Activated naive CD8-positive, alpha-beta T cell treated with anti-CD3 and anti-CD28 coated beads for 36 hours (primary cell): ENCODE measurements around the gene RHBDF1. TPM values are rescaled to one million over a fixed set of nuclear protein-coding genes. Genes with fewer than 3 reads are reported as not detected.
A peak's percentile ranks its signal among the peaks of the same experiment; 100 is the strongest.
"Not testable (repeated sequence)": the region's sequence is repeated elsewhere in the genome, so short reads cannot be mapped to it uniquely, and the experiment has no call there.

Source experiments
- DNase-seq: peaks from one replicate; pipeline ENCODE4 v3.0.0; 2021
- H3K27ac Mint-ChIP-seq: one replicate; pipeline ENCODE4 v1.8.0; 2022; ENCODE audit warnings: mild to moderate bottlenecking, moderate library complexity, mixed read lengths
- H3K27me3 Mint-ChIP-seq: one replicate; pipeline ENCODE4 v1.8.0; 2022; ENCODE audit warnings: mild to moderate bottlenecking, mixed read lengths
- H3K36me3 Mint-ChIP-seq: one replicate; pipeline ENCODE4 v1.8.0; 2021; ENCODE audit warnings: mild to moderate bottlenecking, mixed read lengths
- H3K4me1 Mint-ChIP-seq: one replicate; pipeline ENCODE4 v1.8.0; 2021; ENCODE audit warnings: mixed read lengths
- H3K4me3 Mint-ChIP-seq: one replicate; pipeline ENCODE4 v1.8.0; 2022; ENCODE audit warnings: mild to moderate bottlenecking, moderate library complexity, mixed read lengths
- H3K9me3 Mint-ChIP-seq: one replicate; pipeline ENCODE4 v1.8.0; 2022; ENCODE audit warnings: mixed read lengths
- total RNA-seq, 2 experiments: library from RNA; stranded (reverse); gene quantifications; one replicate each; pipeline ENCODE4 v1.2.3, GENCODE V29; 2021

Gene RHBDF1
- total RNA-seq, 2 experiments from 2014 or later = 0.41 TPM; not detected in 1

- not testable (repeated sequence) for H3K4me3 Mint-ChIP-seq, H3K27me3 Mint-ChIP-seq, H3K27ac Mint-ChIP-seq, H3K9me3 Mint-ChIP-seq, DNase-seq, H3K36me3 Mint-ChIP-seq, H3K4me1 Mint-ChIP-seq
Observed at GRCh38 chr16:33154-33876, 39.1 kb downstream of the RHBDF1 start.

- not testable (repeated sequence) for DNase-seq, H3K4me3 Mint-ChIP-seq, H3K27me3 Mint-ChIP-seq, H3K9me3 Mint-ChIP-seq, H3K4me1 Mint-ChIP-seq, H3K27ac Mint-ChIP-seq, H3K36me3 Mint-ChIP-seq
Observed at GRCh38 chr16:30627-31026, 41.8 kb downstream of the RHBDF1 start.

GRCh38 chr16:25926-26348 lies 46.5 kb downstream of the RHBDF1 start:
- not testable (repeated sequence) for H3K36me3 Mint-ChIP-seq, DNase-seq, H3K4me3 Mint-ChIP-seq, H3K27ac Mint-ChIP-seq, H3K27me3 Mint-ChIP-seq, H3K4me1 Mint-ChIP-seq, H3K9me3 Mint-ChIP-seq

- H3K27me3 Mint-ChIP-seq, H3K9me3 Mint-ChIP-seq, H3K4me3 Mint-ChIP-seq, H3K27ac Mint-ChIP-seq, DNase-seq, H3K36me3 Mint-ChIP-seq, H3K4me1 Mint-ChIP-seq: not testable (repeated sequence)
Observed at GRCh38 chr16:24151-24550, 48.3 kb downstream of the RHBDF1 start.

- H3K4me1 Mint-ChIP-seq, H3K27ac Mint-ChIP-seq, H3K9me3 Mint-ChIP-seq, H3K4me3 Mint-ChIP-seq, DNase-seq, H3K36me3 Mint-ChIP-seq, H3K27me3 Mint-ChIP-seq: not testable (repeated sequence)
Observed at GRCh38 chr16:20886-21285, 51.5 kb downstream of the RHBDF1 start.

GRCh38 chr16:17062-17765 lies 55.2 kb downstream of the RHBDF1 start:
- H3K27ac Mint-ChIP-seq, H3K27me3 Mint-ChIP-seq, H3K4me1 Mint-ChIP-seq, H3K36me3 Mint-ChIP-seq, H3K4me3 Mint-ChIP-seq, H3K9me3 Mint-ChIP-seq, DNase-seq: not testable (repeated sequence)

- H3K4me1 Mint-ChIP-seq, H3K36me3 Mint-ChIP-seq, H3K27ac Mint-ChIP-seq, H3K27me3 Mint-ChIP-seq, H3K9me3 Mint-ChIP-seq, H3K4me3 Mint-ChIP-seq: not testable (repeated sequence)
- peak; percentile 84 for DNase-seq
Observed at GRCh38 chr16:10772-11171, 61.7 kb downstream of the RHBDF1 start.

- Mint-ChIP-seq H3K27ac (no peak overlapping the region), H3K36me3 (no peaks in the 10 kb centered on the region), H3K27me3 (no peaks in the 10 kb centered on the region), H3K4me3 (peak overlapping the region; percentile 71), H3K4me1 (no peaks in the 10 kb centered on the region), H3K9me3 (no peaks in the 10 kb centered on the region)
- DNase-seq = no peak
Observed at GRCh38 chr16:9903-10665, 62.3 kb downstream of the RHBDF1 start.

Other genes starting within 250 kb of the RHBDF1 start
- gene POLR3K, start 19.0 kb downstream of the RHBDF1 start, total RNA-seq = 10 to 100 TPM; 55.3 to 56.0 TPM
- gene SNRNP25, start 18.8 kb downstream of the RHBDF1 start, total RNA-seq = 100 to 1,000 TPM in 1 of 2 experiments, 10 to 100 TPM in 1; 98.4 to 103 TPM
- gene MPG, start 5.6 kb upstream of the RHBDF1 start, total RNA-seq = 10 to 100 TPM; 51.6 to 56.7 TPM
- 10 to 100 TPM; 45.4 to 45.8 TPM for gene NPRL3, start 66.0 kb upstream of the RHBDF1 start, total RNA-seq
- not detected for gene HBZ, start 80.0 kb upstream of the RHBDF1 start, total RNA-seq
- not detected for gene HBM, start 93.3 kb upstream of the RHBDF1 start, total RNA-seq
- not detected for gene HBA2, start 100.2 kb upstream of the RHBDF1 start, total RNA-seq
- gene HBA1, start 104.0 kb upstream of the RHBDF1 start, total RNA-seq = not detected
- 1 to 10 TPM; 1.2 to 2.0 TPM for gene HBQ1, start 107.8 kb upstream of the RHBDF1 start, total RNA-seq
- gene LUC7L, start 156.8 kb upstream of the RHBDF1 start, total RNA-seq = 10 to 100 TPM; 61.9 to 65.3 TPM
- gene FAM234A, start 162.2 kb upstream of the RHBDF1 start, total RNA-seq = 10 to 100 TPM; 20.9 to 24.1 TPM
- gene RGS11, start 203.3 kb upstream of the RHBDF1 start, total RNA-seq = not detected
- not detected for gene ARHGDIG, start 208.0 kb upstream of the RHBDF1 start, total RNA-seq
- not detected for gene PDIA2, start 210.5 kb upstream of the RHBDF1 start, total RNA-seq